H1 (cell line): Measurements from ENCODE around the gene CCDC106.

Source experiments
- CEBPB ChIP-seq: IDR thresholded peaks from 2 replicates; pipeline ENCODE4 v1.6.1; 2012; ENCODE audit warnings: low read depth, low read length
- CHD2 ChIP-seq: IDR thresholded peaks from 2 replicates; pipeline ENCODE4 v1.6.1; 2012; ENCODE audit warnings: low read length, improper control_type of control experiment
- EZH2 ChIP-seq: fragments of 200-600 bp; sonication (generic); IDR thresholded peaks from 2 replicates; pipeline ENCODE4 v1.7.1; 2012; ENCODE audit warnings: low read depth, mild to moderate bottlenecking, moderate library complexity, low read length, inconsistent platforms; ENCODE audit not compliant: severe bottlenecking
- KDM1A ChIP-seq: fragments of 200-600, 300-600 bp; sonication (generic); IDR thresholded peaks from 2 replicates; pipeline ENCODE4 v1.7.1; 2016; ENCODE audit warnings: mild to moderate bottlenecking, low read length, borderline replicate concordance
- NRF1 ChIP-seq: IDR thresholded peaks from 2 replicates; pipeline ENCODE4 v1.6.1; 2011; ENCODE audit warnings: mild to moderate bottlenecking, low read depth, low read length, improper control_type of control experiment
- RFX5 ChIP-seq: IDR thresholded peaks from 2 replicates; pipeline ENCODE4 v1.6.1; 2011; ENCODE audit warnings: low read depth, low read length, improper control_type of control experiment, borderline replicate concordance
- SIN3A ChIP-seq, 2 experiments: IDR thresholded peaks in 1 of 2; conservative IDR thresholded peaks in 1 of 2; 2 replicates each; pipeline ENCODE4 v1.6.1; 2011 to 2012; ENCODE audit warnings: low read length in 2 of 2, improper control_type of control experiment in 1 of 2, low read depth in 1 of 2, mild to moderate bottlenecking in 1 of 2
- TEAD4 ChIP-seq: IDR thresholded peaks from 2 replicates; pipeline ENCODE4 v1.6.1; 2012; ENCODE audit warnings: low read depth, low read length, inconsistent platforms, mixed read lengths
- TF ChIP-seq, protein P1 (sequence below), 3 experiments: IDR thresholded peaks; 1 replicate in 2 of 3; 2 replicates in 1 of 3; pipeline versions ENCODE4 v1.5.1 to v1.6.1; 2011; ENCODE audit warnings: low read length in 3 of 3, mild to moderate bottlenecking in 3 of 3, inconsistent platforms in 2 of 3, low read depth in 1 of 3, moderate library complexity in 1 of 3; ENCODE audit not compliant: insufficient read depth in 1 of 3; ENCODE audit errors: control extremely low read depth in 1 of 3
- TF ChIP-seq, protein P2 (sequence below): IDR thresholded peaks from 2 replicates; pipeline ENCODE4 v1.6.1; 2011; ENCODE audit warnings: low read length, improper control_type of control experiment

DNA sequence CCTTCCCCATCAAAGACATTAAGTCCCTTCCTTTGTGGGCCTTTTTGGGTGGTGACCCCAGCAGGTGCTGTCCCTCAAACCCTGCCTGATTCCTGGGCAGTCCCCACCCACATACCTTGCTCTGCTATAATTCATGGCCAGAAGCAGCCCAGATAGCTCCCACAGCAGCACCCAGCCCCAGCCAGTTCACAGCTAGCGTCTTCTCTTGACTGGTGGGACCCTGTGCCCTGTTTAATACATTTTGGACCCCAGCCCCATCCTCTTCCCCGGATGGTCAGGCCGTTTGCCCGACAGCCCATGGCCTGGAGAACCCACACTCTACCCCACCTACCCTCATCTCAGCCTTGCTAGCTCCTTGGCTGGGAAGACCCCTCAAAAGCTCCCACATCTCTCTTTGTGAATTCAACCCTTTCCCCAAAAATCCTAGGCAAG is 2.1 kb downstream of the CCDC106 start:
- TF ChIP-seq, protein P1, sequence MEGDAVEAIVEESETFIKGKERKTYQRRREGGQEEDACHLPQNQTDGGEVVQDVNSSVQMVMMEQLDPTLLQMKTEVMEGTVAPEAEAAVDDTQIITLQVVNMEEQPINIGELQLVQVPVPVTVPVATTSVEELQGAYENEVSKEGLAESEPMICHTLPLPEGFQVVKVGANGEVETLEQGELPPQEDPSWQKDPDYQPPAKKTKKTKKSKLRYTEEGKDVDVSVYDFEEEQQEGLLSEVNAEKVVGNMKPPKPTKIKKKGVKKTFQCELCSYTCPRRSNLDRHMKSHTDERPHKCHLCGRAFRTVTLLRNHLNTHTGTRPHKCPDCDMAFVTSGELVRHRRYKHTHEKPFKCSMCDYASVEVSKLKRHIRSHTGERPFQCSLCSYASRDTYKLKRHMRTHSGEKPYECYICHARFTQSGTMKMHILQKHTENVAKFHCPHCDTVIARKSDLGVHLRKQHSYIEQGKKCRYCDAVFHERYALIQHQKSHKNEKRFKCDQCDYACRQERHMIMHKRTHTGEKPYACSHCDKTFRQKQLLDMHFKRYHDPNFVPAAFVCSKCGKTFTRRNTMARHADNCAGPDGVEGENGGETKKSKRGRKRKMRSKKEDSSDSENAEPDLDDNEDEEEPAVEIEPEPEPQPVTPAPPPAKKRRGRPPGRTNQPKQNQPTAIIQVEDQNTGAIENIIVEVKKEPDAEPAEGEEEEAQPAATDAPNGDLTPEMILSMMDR (IDR thresholded peaks at IDR 0.05; ENCODE audit: control extremely low read depth in 1 of 3, insufficient read depth in 1 of 3, low read depth in 1 of 3, low read length in 3 of 3), result no peak
- no peak for TF ChIP-seq NRF1
- no peak for TF ChIP-seq TEAD4
- TF ChIP-seq CEBPB, result no peak
- TF ChIP-seq SIN3A (conservative IDR thresholded peaks at IDR 0.05 in 1 of 2, IDR thresholded peaks at IDR 0.05 in 1 of 2; ENCODE audit: low read depth in 1 of 2, low read length in 2 of 2), result no peak
- TF ChIP-seq KDM1A, result no peak
- no peak for TF ChIP-seq CHD2
- no peak for TF ChIP-seq RFX5
- TF ChIP-seq EZH2, result no peak
- TF ChIP-seq, protein P2, sequence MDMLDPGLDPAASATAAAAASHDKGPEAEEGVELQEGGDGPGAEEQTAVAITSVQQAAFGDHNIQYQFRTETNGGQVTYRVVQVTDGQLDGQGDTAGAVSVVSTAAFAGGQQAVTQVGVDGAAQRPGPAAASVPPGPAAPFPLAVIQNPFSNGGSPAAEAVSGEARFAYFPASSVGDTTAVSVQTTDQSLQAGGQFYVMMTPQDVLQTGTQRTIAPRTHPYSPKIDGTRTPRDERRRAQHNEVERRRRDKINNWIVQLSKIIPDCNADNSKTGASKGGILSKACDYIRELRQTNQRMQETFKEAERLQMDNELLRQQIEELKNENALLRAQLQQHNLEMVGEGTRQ, result no peak
